OCI-LY3 (cell line): ENCODE results near the gene ARMC2.

ENCODE experiments used
- CTCF ChIP-seq: fragments of 200-600, 300-600 bp; sonication (generic); IDR thresholded peaks from 2 replicates; pipeline ENCODE4 v1.5.1; 2014; ENCODE audit warnings: antibody characterized with exemption, low read length, low read depth
- EZH2phosphoT487 ChIP-seq: fragments of 200-600 bp; shearing (Covaris generic); IDR thresholded peaks from 2 replicates; pipeline ENCODE4 v1.6.1; 2018; ENCODE audit warnings: antibody characterized with exemption, mixed run types, low read depth

GRCh38 chr6:108988765-108989164 lies 140.5 kb downstream of the ARMC2 start:
- TF ChIP-seq CTCF (no peak), EZH2phosphoT487 (no peak)
